H9 (cell line): ENCODE measurements around the gene NRCAM. TPM values are rescaled to one million over a fixed set of nuclear protein-coding genes. Genes with fewer than 3 reads are reported as not detected.
A peak's percentile ranks its signal among the peaks of the same experiment; 100 is the strongest.

ENCODE experiments used
- DNase-seq: peaks from one replicate; pipeline ENCODE4 v3.0.0-alpha.2; 2017
- H2AFZ ChIP-seq: one replicate; pipeline ENCODE4 v1.6.1; 2013; ENCODE audit warnings: mild to moderate bottlenecking, low read length, control low read depth, moderate library complexity
- H2AK5ac ChIP-seq: 2 replicates; pipeline ENCODE4 v1.6.1; 2013; ENCODE audit warnings: low read length, control low read depth, mixed read lengths; ENCODE audit not compliant: insufficient read length
- H2BK120ac ChIP-seq: one replicate; pipeline ENCODE4 v1.6.1; 2013; ENCODE audit warnings: low read depth, mild to moderate bottlenecking, low read length, control low read depth, inconsistent platforms; ENCODE audit not compliant: poor library complexity, severe bottlenecking
- H2BK12ac ChIP-seq: 2 replicates; pipeline ENCODE4 v1.6.1; 2013; ENCODE audit warnings: low read length, control low read depth, mixed read lengths, low read depth; ENCODE audit not compliant: insufficient read length
- H2BK15ac ChIP-seq: 2 replicates; pipeline ENCODE4 v1.6.1; 2013; ENCODE audit warnings: low read depth, low read length, control low read depth
- H2BK20ac ChIP-seq: one replicate; pipeline ENCODE4 v1.6.1; 2013; ENCODE audit warnings: low read depth, mild to moderate bottlenecking, low read length, control low read depth, inconsistent platforms; ENCODE audit not compliant: poor library complexity, severe bottlenecking
- H2BK5ac ChIP-seq: 2 replicates; pipeline ENCODE4 v1.6.1; 2013; ENCODE audit warnings: low read length, control low read depth, mixed read lengths; ENCODE audit not compliant: insufficient read length
- H3K14ac ChIP-seq: 2 replicates; pipeline ENCODE4 v1.6.1; 2013; ENCODE audit warnings: low read length, control low read depth; ENCODE audit not compliant: insufficient read depth
- H3K18ac ChIP-seq: 2 replicates; pipeline ENCODE4 v1.6.1; 2013; ENCODE audit warnings: low read depth, mild to moderate bottlenecking, mixed read lengths, low read length, control low read depth; ENCODE audit not compliant: insufficient read length
- H3K23ac ChIP-seq: 2 replicates; pipeline ENCODE4 v1.6.1; 2013; ENCODE audit warnings: low read length, control low read depth, mixed read lengths, low read depth; ENCODE audit not compliant: insufficient read length
- H3K23me2 ChIP-seq: 2 replicates; pipeline ENCODE4 v1.6.1; 2013; ENCODE audit warnings: low read depth, mild to moderate bottlenecking, mixed read lengths, low read length, control low read depth; ENCODE audit not compliant: insufficient read length, poor library complexity, severe bottlenecking
- H3K27ac ChIP-seq: 2 replicates; pipeline ENCODE4 v1.5.1; 2013; ENCODE audit warnings: low read length, control low read depth, mixed read lengths, low read depth; ENCODE audit not compliant: insufficient read length
- H3K27me3 ChIP-seq: 2 replicates; pipeline ENCODE4 v1.6.1; 2013; ENCODE audit warnings: low read length, control low read depth, inconsistent platforms; ENCODE audit not compliant: insufficient read depth
- H3K4ac ChIP-seq: 2 replicates; pipeline ENCODE4 v1.6.1; 2013; ENCODE audit warnings: low read depth, mild to moderate bottlenecking, control low read depth, inconsistent platforms, low read length, moderate library complexity
- H3K4me1 ChIP-seq: 2 replicates; pipeline ENCODE4 v1.6.1; 2013; ENCODE audit warnings: low read length, control low read depth, inconsistent platforms; ENCODE audit not compliant: insufficient read depth
- H3K4me2 ChIP-seq: 2 replicates; pipeline ENCODE4 v1.6.1; 2013; ENCODE audit warnings: low read length, control low read depth, mixed read lengths; ENCODE audit not compliant: insufficient read length, insufficient read depth
- H3K56ac ChIP-seq: 2 replicates; pipeline ENCODE4 v1.6.1; 2013; ENCODE audit warnings: low read depth, mild to moderate bottlenecking, mixed read lengths, low read length, control low read depth; ENCODE audit not compliant: insufficient read length
- H3K79me1 ChIP-seq: 2 replicates; pipeline ENCODE4 v1.6.1; 2013; ENCODE audit warnings: low read depth, mild to moderate bottlenecking, moderate library complexity, low read length, control low read depth, inconsistent platforms; ENCODE audit not compliant: insufficient read depth, poor library complexity, severe bottlenecking
- H3K79me2 ChIP-seq: 2 replicates; pipeline ENCODE4 v1.6.1; 2013; ENCODE audit warnings: low read length, control low read depth, inconsistent platforms; ENCODE audit not compliant: insufficient read depth
- H3K9ac ChIP-seq: 2 replicates; pipeline ENCODE4 v1.6.1; 2013; ENCODE audit warnings: low read length, control low read depth, mixed read lengths; ENCODE audit not compliant: insufficient read length; ENCODE audit errors: extremely low read depth
- H3K9me3 ChIP-seq: one replicate; pipeline ENCODE4 v1.6.1; 2013; ENCODE audit warnings: low read depth, low read length, inconsistent platforms; ENCODE audit not compliant: control insufficient read depth
- H3T11ph ChIP-seq: one replicate; pipeline ENCODE4 v1.6.1; 2013; ENCODE audit warnings: mild to moderate bottlenecking, low read length, control low read depth, inconsistent platforms
- H4K20me1 ChIP-seq: one replicate; pipeline ENCODE4 v1.6.1; 2013; ENCODE audit not compliant: control insufficient read depth, insufficient read length, insufficient read depth
- H4K5ac ChIP-seq: 2 replicates; pipeline ENCODE4 v1.6.1; 2013; ENCODE audit warnings: low read depth, mild to moderate bottlenecking, mixed read lengths, low read length, control low read depth; ENCODE audit not compliant: insufficient read length
- H4K8ac ChIP-seq: replicated peaks from 2 replicates; pipeline ENCODE4 v1.6.1; 2013; ENCODE audit warnings: low read length, control low read depth, mixed read lengths, low read depth; ENCODE audit not compliant: insufficient read length
- H4K91ac ChIP-seq: 2 replicates; pipeline ENCODE4 v1.6.1; 2013; ENCODE audit warnings: low read depth, mild to moderate bottlenecking, moderate library complexity, mixed read lengths, low read length, control low read depth; ENCODE audit not compliant: insufficient read length
- H3K27ac Mint-ChIP-seq, 3 experiments: 2 replicates in 2 of 3; 3 replicates in 1 of 3; pipeline ENCODE4 v1.8.0; 2020 to 2021; ENCODE audit warnings: mixed read lengths in 3 of 3, mild to moderate bottlenecking in 1 of 3, moderate library complexity in 1 of 3
- H3K27me3 Mint-ChIP-seq: 2 replicates; pipeline ENCODE4 v1.8.0; 2021; ENCODE audit warnings: low read depth, mild to moderate bottlenecking, moderate library complexity, mixed read lengths
- H3K36me3 Mint-ChIP-seq, 3 experiments: 2 replicates in 2 of 3; 3 replicates in 1 of 3; pipeline ENCODE4 v1.8.0; 2020 to 2021; ENCODE audit warnings: low read depth in 3 of 3, mixed read lengths in 3 of 3; ENCODE audit not compliant: insufficient read depth in 1 of 3
- H3K4me1 Mint-ChIP-seq, 2 experiments: 2 replicates each; pipeline ENCODE4 v1.8.0; 2020; ENCODE audit warnings: mixed read lengths in 2 of 2
- H3K4me3 Mint-ChIP-seq, 2 experiments: 2 replicates in 1 of 2; 3 replicates in 1 of 2; pipeline ENCODE4 v1.8.0; 2020 to 2021; ENCODE audit warnings: mild to moderate bottlenecking in 2 of 2, mixed read lengths in 2 of 2, moderate library complexity in 1 of 2
- H3K9me3 Mint-ChIP-seq, 2 experiments: 2 replicates in 1 of 2; 3 replicates in 1 of 2; pipeline ENCODE4 v1.8.0; 2020; ENCODE audit warnings: mild to moderate bottlenecking in 2 of 2, mixed read lengths in 2 of 2, moderate library complexity in 1 of 2
- CTCF ChIP-seq: fragments of 200-600 bp; sonication (generic); conservative IDR thresholded peaks from 3 replicates; pipeline ENCODE4 v1.8.0; 2021; ENCODE audit warnings: antibody characterized with exemption, mild to moderate bottlenecking
- WGBS: extraction: QIAGEN DNeasy Blood & Tissue Kit; methylation state at CpG from one replicate; pipeline ENCODE4 v1.1.7; 2013; ENCODE audit warnings: missing lambda C conversion rate, low lambda C conversion rate, mixed read lengths; ENCODE audit not compliant: insufficient read length; ENCODE audit errors: extremely low coverage; 5-methylcytosine and 5-hydroxymethylcytosine counted together
- total RNA-seq: library from RNA; stranded (reverse); gene quantifications from 2 replicates; pipeline ENCODE4 v1.2.1, GENCODE V29; 2021

Gene NRCAM
- total RNA-seq, 1 experiment from 2014 or later: 2.3 TPM

DNA sequence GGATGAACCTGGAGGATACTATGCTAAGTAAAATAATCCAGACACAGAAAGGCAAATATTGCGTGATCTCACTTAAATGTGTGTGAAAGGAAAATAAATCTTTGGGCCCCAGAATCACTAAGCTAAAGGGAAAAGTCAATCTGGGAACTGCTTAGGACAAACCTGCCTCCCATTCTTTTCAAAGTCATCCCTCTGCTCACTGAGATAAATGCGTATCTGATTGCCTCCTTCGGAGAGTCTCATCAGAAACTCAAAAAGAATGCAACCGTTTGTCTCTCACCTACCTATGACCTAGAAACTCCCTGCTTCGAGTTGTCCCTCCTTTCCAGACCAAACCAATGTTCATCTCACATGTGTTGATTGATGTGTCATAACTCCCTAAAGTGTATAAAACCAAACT is 286.0 kb downstream of the NRCAM start:
- H3K27ac Mint-ChIP-seq: peak overlapping the region in 1 of 3 experiments; percentile 10; a peak in 1 of 7 replicates
- H3K27ac ChIP-seq: no peak overlapping the region
- H2BK20ac ChIP-seq: no peak overlapping the region
- H3T11ph ChIP-seq: no peak overlapping the region
- H2AFZ ChIP-seq: no peak overlapping the region
- no peaks in the 10 kb centered on the region for H3K79me2 ChIP-seq
- H3K23ac ChIP-seq: no peak overlapping the region
- no peak overlapping the region; a peak in 1 of 5 replicates for H3K4me3 Mint-ChIP-seq
- H3K9ac ChIP-seq: no peak overlapping the region
- H3K18ac ChIP-seq: no peak overlapping the region
- no peaks in the 10 kb centered on the region for H3K79me1 ChIP-seq
- no peak overlapping the region for H4K91ac ChIP-seq
- peaks cover 11 to 15% of the 10 kb centered on the region in 2 experiments for H3K4me1 Mint-ChIP-seq
- TF ChIP-seq CTCF: no peak
- no peak overlapping the region for H2BK12ac ChIP-seq
- no peak for DNase-seq
- no peak overlapping the region for H4K8ac ChIP-seq
- H3K14ac ChIP-seq: no peak overlapping the region
- no peaks in the 10 kb centered on the region for H3K9me3 ChIP-seq
- H4K5ac ChIP-seq: no peak overlapping the region
- no peak overlapping the region for H3K4me2 ChIP-seq
- H3K4me1 ChIP-seq: no peaks in the 10 kb centered on the region; the same call in 1 of the 2 replicates
- H2AK5ac ChIP-seq: no peak overlapping the region
- no peaks in the 10 kb centered on the region for H3K9me3 Mint-ChIP-seq
- H3K4ac ChIP-seq: no peak overlapping the region
- H2BK15ac ChIP-seq: no peak overlapping the region
- H3K23me2 ChIP-seq: no peaks in the 10 kb centered on the region
- no peaks in the 10 kb centered on the region for H4K20me1 ChIP-seq
- H2BK120ac ChIP-seq: no peak overlapping the region
- H2BK5ac ChIP-seq: no peak overlapping the region
- H3K56ac ChIP-seq: no peak overlapping the region
- H3K27me3 ChIP-seq: no peaks in the 10 kb centered on the region
- no CpG with 5 or more reads among the region's 5 CpGs for WGBS
- H3K27me3 Mint-ChIP-seq: no peaks in the 10 kb centered on the region
- no peaks in the 10 kb centered on the region for H3K36me3 Mint-ChIP-seq
